Stimulated activated naive CD8-positive, alpha-beta T cell treated with anti-CD3 and anti-CD28 coated beads, Interleukin-15, Interleukin-2, amounts not matched to agents 100 ng/mL and 50 ng/mL, for 24 hours (primary cell): Measurements from ENCODE around the gene PPFIBP1.

ENCODE experiments used
- H3K27ac Mint-ChIP-seq: one replicate; pipeline ENCODE4 v1.8.0; 2021; ENCODE audit warnings: mild to moderate bottlenecking, mixed read lengths
- H3K27me3 Mint-ChIP-seq: one replicate; pipeline ENCODE4 v1.8.0; 2021; ENCODE audit warnings: mixed read lengths
- H3K36me3 Mint-ChIP-seq: one replicate; pipeline ENCODE4 v1.8.0; 2021; ENCODE audit warnings: low read depth, mixed read lengths
- H3K4me1 Mint-ChIP-seq: one replicate; pipeline ENCODE4 v1.8.0; 2021; ENCODE audit warnings: low read depth, mixed read lengths
- H3K4me3 Mint-ChIP-seq: one replicate; pipeline ENCODE4 v1.8.0; 2021; ENCODE audit warnings: mild to moderate bottlenecking, mixed read lengths
- H3K9me3 Mint-ChIP-seq: one replicate; pipeline ENCODE4 v1.8.0; 2021; ENCODE audit warnings: mixed read lengths

Gene PPFIBP1

GRCh38 chr12:27680619-27681018 is 156.6 kb downstream of the PPFIBP1 start:
- no peaks in the 10 kb centered on the region for H3K9me3 Mint-ChIP-seq
- no peak overlapping the region for H3K27ac Mint-ChIP-seq
- H3K27me3 Mint-ChIP-seq = no peaks in the 10 kb centered on the region
- peaks cover 6% of the 10 kb centered on the region for H3K36me3 Mint-ChIP-seq
- H3K4me1 Mint-ChIP-seq = no peaks in the 10 kb centered on the region
- no peak overlapping the region for H3K4me3 Mint-ChIP-seq

DNA sequence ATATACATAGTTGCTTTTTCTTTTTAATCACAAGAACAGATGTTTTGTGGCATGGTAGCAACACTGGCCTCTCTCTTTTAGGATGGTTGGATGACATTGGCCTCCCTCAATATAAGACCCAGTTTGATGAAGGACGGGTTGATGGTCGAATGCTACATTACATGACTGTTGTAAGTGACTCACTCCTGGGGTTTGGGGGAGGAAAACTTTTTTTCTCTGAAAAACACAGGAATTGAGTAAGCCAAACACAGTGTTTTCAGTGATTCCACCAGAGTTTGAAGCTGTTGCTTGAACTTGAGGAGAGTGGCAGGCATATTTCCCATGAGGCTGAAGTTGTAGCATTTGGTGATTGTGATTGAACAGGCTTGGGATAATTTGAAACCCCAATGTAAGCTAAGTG is 158.5 kb downstream of the PPFIBP1 start:
- Mint-ChIP-seq H3K9me3 (no peaks in the 10 kb centered on the region), H3K27ac (no peak overlapping the region), H3K4me1 (no peaks in the 10 kb centered on the region), H3K36me3 (peaks cover 3% of the 10 kb centered on the region), H3K27me3 (no peaks in the 10 kb centered on the region), H3K4me3 (no peak overlapping the region)

DNA sequence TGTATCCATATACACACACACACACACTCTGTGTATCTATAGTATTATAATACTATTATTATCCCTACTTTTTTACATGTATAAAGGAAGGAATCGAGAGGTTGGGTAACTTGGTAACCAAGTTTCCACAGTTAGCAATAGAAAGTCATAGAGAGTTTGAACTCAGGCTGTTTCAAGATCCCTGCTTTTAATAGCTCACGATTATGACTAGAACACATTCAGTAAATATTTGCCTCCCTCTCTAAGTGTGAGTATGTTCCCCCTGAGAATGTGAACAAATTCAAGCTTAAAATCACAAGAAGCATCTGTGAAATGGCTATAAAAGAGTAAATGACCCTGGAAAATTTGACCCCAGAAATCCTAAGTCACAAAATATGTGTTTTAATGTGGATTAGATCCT is 161.3 kb downstream of the PPFIBP1 start:
- no peaks in the 10 kb centered on the region for H3K4me1 Mint-ChIP-seq
- H3K27ac Mint-ChIP-seq = no peak overlapping the region
- H3K9me3 Mint-ChIP-seq = no peaks in the 10 kb centered on the region
- H3K36me3 Mint-ChIP-seq = peaks cover 3% of the 10 kb centered on the region
- no peaks in the 10 kb centered on the region for H3K27me3 Mint-ChIP-seq
- no peak overlapping the region for H3K4me3 Mint-ChIP-seq

DNA sequence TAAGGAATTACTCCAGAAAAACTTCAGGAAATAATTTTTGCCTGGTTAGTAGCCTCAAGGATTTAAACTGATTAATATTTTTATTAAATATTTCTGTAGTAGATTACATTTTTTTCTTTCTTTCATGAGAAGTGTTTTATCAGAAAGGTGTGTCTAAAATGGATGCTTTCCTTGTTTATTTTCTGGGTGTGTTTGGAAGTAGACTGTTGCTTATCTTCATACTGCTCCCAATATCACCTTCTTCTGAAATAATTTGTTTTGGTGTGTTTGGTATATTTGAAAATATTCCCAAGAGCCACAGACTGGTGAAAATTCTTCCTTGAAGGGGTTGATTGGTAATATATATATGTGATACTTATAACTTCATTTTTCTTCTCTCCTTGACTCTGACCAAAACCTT is 162.1 kb downstream of the PPFIBP1 start:
- Mint-ChIP-seq H3K4me3 (no peak overlapping the region), H3K27me3 (no peaks in the 10 kb centered on the region), H3K27ac (no peak overlapping the region), H3K36me3 (peaks cover 3% of the 10 kb centered on the region), H3K4me1 (no peaks in the 10 kb centered on the region), H3K9me3 (no peaks in the 10 kb centered on the region)

DNA sequence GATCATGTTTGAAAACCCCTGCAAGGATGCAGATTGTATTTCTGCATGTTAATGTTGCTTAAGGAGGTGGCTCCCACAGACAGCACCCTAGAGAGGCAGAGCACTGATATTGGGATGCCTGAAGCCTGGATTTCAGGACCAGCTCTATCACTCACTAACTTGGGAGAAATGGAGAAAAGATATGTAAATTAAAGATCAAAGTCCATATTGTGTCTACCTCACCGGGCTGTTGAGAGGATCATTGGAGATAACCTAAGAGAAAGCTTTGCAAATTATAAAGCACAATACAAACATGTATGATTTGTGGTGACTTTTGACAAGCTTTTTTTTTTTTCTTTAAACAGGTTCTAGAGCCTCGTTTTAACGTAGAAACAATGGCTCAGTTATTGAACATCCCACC is 164.7 kb downstream of the PPFIBP1 start:
- no peak overlapping the region for H3K4me3 Mint-ChIP-seq

GRCh38 chr12:27689558-27690180 is 165.7 kb downstream of the PPFIBP1 start:
- no peaks in the 10 kb centered on the region for H3K27me3 Mint-ChIP-seq
- H3K4me3 Mint-ChIP-seq = no peak overlapping the region

More for the DNA sequence above, 164.7 kb downstream of the PPFIBP1 start:
- Mint-ChIP-seq H3K27me3 (no peaks in the 10 kb centered on the region), H3K36me3 (peaks cover 15% of the 10 kb centered on the region), H3K9me3 (no peaks in the 10 kb centered on the region), H3K27ac (no peak overlapping the region), H3K4me1 (no peaks in the 10 kb centered on the region)

GRCh38 chr12:27693403-27693802 is 169.4 kb downstream of the PPFIBP1 start:
- H3K4me3 Mint-ChIP-seq = no peak overlapping the region
- H3K4me1 Mint-ChIP-seq = no peaks in the 10 kb centered on the region
- H3K27ac Mint-ChIP-seq = no peak overlapping the region
- no peaks in the 10 kb centered on the region for H3K9me3 Mint-ChIP-seq
- no peaks in the 10 kb centered on the region for H3K27me3 Mint-ChIP-seq
- peaks cover 12% of the 10 kb centered on the region for H3K36me3 Mint-ChIP-seq

More at GRCh38 chr12:27689558-27690180, 165.7 kb downstream of the PPFIBP1 start:
- Mint-ChIP-seq H3K36me3 (peaks cover 15% of the 10 kb centered on the region), H3K4me1 (no peaks in the 10 kb centered on the region), H3K27ac (no peak overlapping the region), H3K9me3 (no peaks in the 10 kb centered on the region)

DNA sequence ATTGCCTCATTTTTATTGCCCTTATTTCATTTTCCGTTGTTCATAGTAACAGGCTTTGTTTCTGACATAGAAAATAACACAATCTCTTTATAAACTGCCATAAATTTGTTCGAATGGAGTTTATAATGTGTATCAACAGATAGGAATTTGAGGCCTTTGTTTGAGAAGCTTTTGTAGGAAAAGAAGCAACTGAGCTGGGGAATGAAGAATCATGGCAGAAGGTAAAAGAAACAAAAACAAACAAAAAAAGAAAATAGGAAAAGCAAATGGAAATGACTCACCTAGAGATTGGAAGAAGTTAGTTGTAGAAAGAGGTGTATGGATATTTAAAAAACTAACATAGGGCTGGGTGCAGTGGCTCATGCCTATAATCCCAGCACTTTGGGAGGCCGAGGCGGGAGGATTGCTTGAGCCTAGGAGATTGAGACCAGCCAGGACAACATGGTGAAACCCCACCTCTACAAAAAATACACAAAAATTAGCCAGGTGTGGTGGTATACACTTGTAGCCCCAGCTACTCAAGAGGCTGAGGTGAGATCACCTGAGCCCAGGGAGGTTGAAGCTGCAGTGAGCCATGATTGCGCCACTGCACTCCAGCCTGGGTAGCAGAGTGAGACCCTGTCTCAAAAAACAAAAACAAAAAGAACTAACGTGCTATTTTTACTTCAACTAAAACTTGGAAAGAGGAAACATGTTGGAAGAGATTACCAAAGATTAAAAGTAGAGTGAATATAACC is 171.7 kb downstream of the PPFIBP1 start:
- no peak overlapping the region for H3K4me3 Mint-ChIP-seq
- H3K27ac Mint-ChIP-seq = no peak overlapping the region

GRCh38 chr12:27696293-27696652 is 172.3 kb downstream of the PPFIBP1 start, which contains the start of gene REP15:
REP15 (plus strand) TSS chr12:27696447; CDS start chr12:27696563, 116 bp downstream.
- no peak within 1 kb of the TSS for H3K27ac Mint-ChIP-seq
- H3K36me3 Mint-ChIP-seq = peaks cover 12% of the 10 kb centered on the region
- H3K9me3 Mint-ChIP-seq = no peaks in the 10 kb centered on the region
- peaks cover 6% of the 10 kb centered on the region for H3K27me3 Mint-ChIP-seq
- H3K4me1 Mint-ChIP-seq = no peaks in the 10 kb centered on the region
- no peak within 1 kb of the TSS for H3K4me3 Mint-ChIP-seq

More for the DNA sequence above, 171.7 kb downstream of the PPFIBP1 start:
- Mint-ChIP-seq H3K27me3 (peaks cover 6% of the 10 kb centered on the region), H3K36me3 (peaks cover 12% of the 10 kb centered on the region), H3K9me3 (no peaks in the 10 kb centered on the region), H3K4me1 (no peaks in the 10 kb centered on the region)

- Mint-ChIP-seq H3K4me1 (no peaks in the 10 kb centered on the region), H3K27me3 (peaks cover 6% of the 10 kb centered on the region), H3K9me3 (no peaks in the 10 kb centered on the region), H3K36me3 (peaks cover 7% of the 10 kb centered on the region), H3K4me3 (no peak overlapping the region), H3K27ac (no peak overlapping the region)
Observed at GRCh38 chr12:27696864-27697564, 173.0 kb downstream of the PPFIBP1 start.

DNA sequence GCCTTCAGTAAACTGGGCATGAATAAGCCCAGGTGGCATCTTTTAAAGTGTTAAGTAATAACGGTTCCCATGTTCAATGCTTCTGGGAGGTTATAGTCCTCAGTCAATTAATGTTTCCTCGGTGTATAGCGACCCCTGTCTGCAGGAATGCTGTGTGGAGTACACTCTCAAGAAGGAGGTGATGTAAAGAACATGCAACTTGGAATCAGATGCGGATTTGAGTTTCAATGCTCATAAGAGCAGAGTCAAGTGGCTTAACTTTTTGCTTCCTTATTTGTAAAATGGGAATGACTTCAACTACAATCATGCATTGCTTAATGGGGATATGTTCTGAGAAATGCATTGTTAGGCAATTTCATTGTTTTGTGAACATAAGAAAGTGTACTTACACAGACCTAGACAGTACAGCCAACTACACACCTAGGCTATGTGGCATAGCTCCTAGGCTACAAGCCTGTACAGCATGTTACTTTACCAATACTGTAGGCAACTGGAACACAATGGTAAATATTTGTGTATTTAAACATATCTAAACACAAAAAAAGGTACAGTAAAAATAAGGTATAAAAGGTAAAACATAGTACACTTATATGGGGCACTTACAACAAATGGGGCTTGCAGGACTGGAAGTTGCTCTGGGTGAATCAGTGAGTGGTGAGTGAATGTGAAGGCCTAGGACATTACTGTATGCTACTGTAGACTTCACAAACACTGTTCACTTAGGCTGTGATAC is 179.9 kb downstream of the PPFIBP1 start:
- Mint-ChIP-seq H3K27me3 (peaks cover 12% of the 10 kb centered on the region), H3K9me3 (no peaks in the 10 kb centered on the region), H3K27ac (no peak overlapping the region), H3K4me1 (no peaks in the 10 kb centered on the region), H3K4me3 (no peak overlapping the region), H3K36me3 (no peaks in the 10 kb centered on the region)

DNA sequence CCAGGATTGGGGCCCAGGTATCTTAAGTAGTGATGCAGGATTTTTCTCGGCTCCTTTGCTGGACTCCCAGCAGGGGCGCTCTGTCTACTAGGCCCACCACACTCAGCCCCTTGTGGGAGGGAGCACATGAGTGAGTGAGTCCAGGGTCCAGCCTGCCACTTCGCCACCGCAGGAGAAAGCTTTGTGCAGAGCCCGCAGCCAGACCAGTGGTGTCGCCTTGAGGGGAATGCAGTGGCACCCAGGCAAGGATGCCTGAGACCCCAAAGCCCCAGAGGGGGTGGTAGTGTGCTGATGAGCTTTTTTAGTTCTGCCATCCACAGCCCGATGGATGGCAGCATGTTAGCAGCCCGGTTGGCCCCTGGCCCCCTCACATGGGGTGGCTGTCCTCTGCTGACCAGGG is 181.3 kb downstream of the PPFIBP1 start:
- H3K27ac Mint-ChIP-seq = no peak overlapping the region
- no peak overlapping the region for H3K4me3 Mint-ChIP-seq
- peaks cover 5% of the 10 kb centered on the region for H3K4me1 Mint-ChIP-seq
- no peaks in the 10 kb centered on the region for H3K9me3 Mint-ChIP-seq
- H3K27me3 Mint-ChIP-seq = peaks cover 9% of the 10 kb centered on the region
- no peaks in the 10 kb centered on the region for H3K36me3 Mint-ChIP-seq

DNA sequence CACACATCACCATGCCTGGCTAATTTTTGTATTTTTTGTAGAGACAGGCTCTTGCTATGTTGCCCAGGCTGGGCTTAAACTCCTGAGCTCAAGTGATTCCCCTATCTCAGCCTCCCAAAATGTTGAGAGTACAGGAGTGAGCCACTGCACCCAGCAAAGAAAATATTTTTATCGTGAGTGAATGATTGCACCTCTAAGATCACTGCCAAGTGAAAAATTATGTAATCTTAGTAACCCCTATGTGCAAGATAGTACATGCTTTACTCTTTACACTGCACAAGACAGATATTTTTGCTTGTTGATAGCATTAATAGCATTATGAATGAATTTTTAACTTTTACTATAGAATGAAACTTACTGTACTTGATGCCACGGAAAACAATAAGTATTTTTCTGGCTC is 183.2 kb downstream of the PPFIBP1 start:
- Mint-ChIP-seq H3K4me3 (no peak overlapping the region), H3K27me3 (peaks cover 5% of the 10 kb centered on the region), H3K36me3 (peaks cover 8% of the 10 kb centered on the region), H3K4me1 (peaks cover 21% of the 10 kb centered on the region), H3K9me3 (no peaks in the 10 kb centered on the region), H3K27ac (no peak overlapping the region)

GRCh38 chr12:27709212-27709931 is 185.4 kb downstream of the PPFIBP1 start:
- Mint-ChIP-seq H3K9me3 (no peaks in the 10 kb centered on the region), H3K4me1 (peaks cover 35% of the 10 kb centered on the region), H3K27me3 (peaks cover 5% of the 10 kb centered on the region), H3K4me3 (peak overlapping the region; percentile 23), H3K27ac (no peak overlapping the region), H3K36me3 (peaks cover 20% of the 10 kb centered on the region)
